Neural progenitor cell (in vitro differentiated cells): ENCODE results near the gene KRTAP5-4. TPM values are rescaled to one million over a fixed set of nuclear protein-coding genes. Genes with fewer than 3 reads are reported as not detected.

Experiments used
- DNase-seq: peaks from one replicate; pipeline ENCODE4 v3.0.0-alpha.2; 2016; ENCODE audit warnings: low spot score
- H2AFZ ChIP-seq: fragments of 200-600 bp; sonication (generic); replicated peaks from 2 replicates; pipeline ENCODE4 v1.6.1; 2016; ENCODE audit warnings: antibody characterized with exemption
- H3F3A ChIP-seq: fragments of 200-600 bp; sonication (generic); 2 replicates; pipeline ENCODE4 v1.6.1; 2016; ENCODE audit warnings: antibody characterized with exemption, low read depth
- H3K27ac ChIP-seq: fragments of 200-600 bp; sonication (generic); 2 replicates; pipeline ENCODE4 v1.5.1; 2016; ENCODE audit warnings: mild to moderate bottlenecking
- H3K27me3 ChIP-seq: fragments of 200-600 bp; sonication (generic); 2 replicates; pipeline ENCODE4 v1.6.1; 2016; ENCODE audit warnings: mild to moderate bottlenecking, moderate library complexity
- H3K36me3 ChIP-seq: fragments of 200-600 bp; sonication (generic); 2 replicates; pipeline ENCODE4 v1.5.1; 2016
- H3K4me1 ChIP-seq: fragments of 200-600 bp; sonication (generic); 2 replicates; pipeline ENCODE4 v1.6.1; 2016; ENCODE audit warnings: mixed run types
- H3K4me2 ChIP-seq: fragments of 200-600 bp; sonication (generic); 2 replicates; pipeline ENCODE4 v1.6.1; 2016
- H3K4me3 ChIP-seq: fragments of 200-600 bp; sonication (generic); 2 replicates; pipeline ENCODE4 v1.5.1; 2016
- H3K79me2 ChIP-seq: fragments of 200-600 bp; sonication (generic); 2 replicates; pipeline ENCODE4 v1.6.1; 2016; ENCODE audit warnings: low read depth
- H3K9ac ChIP-seq: fragments of 200-600 bp; sonication (generic); 2 replicates; pipeline ENCODE4 v1.6.1; 2016
- H3K9me3 ChIP-seq: fragments of 200-600 bp; sonication (generic); 2 replicates; pipeline ENCODE4 v1.5.1; 2016; ENCODE audit warnings: low read depth
- H4K20me1 ChIP-seq: fragments of 200-600 bp; sonication (generic); 2 replicates; pipeline ENCODE4 v1.6.1; 2016; ENCODE audit warnings: low read depth
- H3K27ac Mint-ChIP-seq: 3 replicates; pipeline ENCODE4 v1.8.0; 2021; ENCODE audit warnings: mixed read lengths
- H3K27me3 Mint-ChIP-seq: 2 replicates; pipeline ENCODE4 v1.8.0; 2022; ENCODE audit warnings: low read depth, mild to moderate bottlenecking, inconsistent platforms, moderate library complexity, mixed read lengths; ENCODE audit not compliant: insufficient read depth
- H3K36me3 Mint-ChIP-seq: 3 replicates; pipeline ENCODE4 v1.8.0; 2021; ENCODE audit warnings: mixed read lengths
- H3K4me1 Mint-ChIP-seq: 3 replicates; pipeline ENCODE4 v1.8.0; 2021; ENCODE audit warnings: mixed read lengths
- H3K4me3 Mint-ChIP-seq: 3 replicates; pipeline ENCODE4 v1.8.0; 2021; ENCODE audit warnings: mild to moderate bottlenecking, moderate library complexity, mixed read lengths
- H3K9me3 Mint-ChIP-seq: 3 replicates; pipeline ENCODE4 v1.8.0; 2020; ENCODE audit warnings: mixed read lengths
- EZH2 ChIP-seq: fragments of 200-600 bp; sonication (generic); IDR thresholded peaks from 2 replicates; pipeline ENCODE4 v1.6.1; 2017; ENCODE audit warnings: antibody characterized with exemption, mild to moderate bottlenecking, moderate library complexity
- EZH2phosphoT487 ChIP-seq: fragments of 200-600 bp; sonication (generic); IDR thresholded peaks from 2 replicates; pipeline ENCODE4 v1.6.1; 2017; ENCODE audit warnings: antibody characterized with exemption
- total RNA-seq: library from RNA; depleted of rRNA; stranded (reverse); fragments of >200 nt; gene quantifications from 2 replicates; pipeline ENCODE4 v1.2.3, GENCODE V29; 2015; ENCODE audit warnings: low replicate concordance
- TF ChIP-seq, protein P1 (sequence below): fragments of 200-600 bp; sonication (generic); IDR thresholded peaks from 2 replicates; pipeline ENCODE4 v1.5.1; 2017; ENCODE audit warnings: antibody characterized with exemption, mild to moderate bottlenecking

Gene KRTAP5-4
- total RNA-seq, 1 donor from 2014 or later, result not detected

DNA sequence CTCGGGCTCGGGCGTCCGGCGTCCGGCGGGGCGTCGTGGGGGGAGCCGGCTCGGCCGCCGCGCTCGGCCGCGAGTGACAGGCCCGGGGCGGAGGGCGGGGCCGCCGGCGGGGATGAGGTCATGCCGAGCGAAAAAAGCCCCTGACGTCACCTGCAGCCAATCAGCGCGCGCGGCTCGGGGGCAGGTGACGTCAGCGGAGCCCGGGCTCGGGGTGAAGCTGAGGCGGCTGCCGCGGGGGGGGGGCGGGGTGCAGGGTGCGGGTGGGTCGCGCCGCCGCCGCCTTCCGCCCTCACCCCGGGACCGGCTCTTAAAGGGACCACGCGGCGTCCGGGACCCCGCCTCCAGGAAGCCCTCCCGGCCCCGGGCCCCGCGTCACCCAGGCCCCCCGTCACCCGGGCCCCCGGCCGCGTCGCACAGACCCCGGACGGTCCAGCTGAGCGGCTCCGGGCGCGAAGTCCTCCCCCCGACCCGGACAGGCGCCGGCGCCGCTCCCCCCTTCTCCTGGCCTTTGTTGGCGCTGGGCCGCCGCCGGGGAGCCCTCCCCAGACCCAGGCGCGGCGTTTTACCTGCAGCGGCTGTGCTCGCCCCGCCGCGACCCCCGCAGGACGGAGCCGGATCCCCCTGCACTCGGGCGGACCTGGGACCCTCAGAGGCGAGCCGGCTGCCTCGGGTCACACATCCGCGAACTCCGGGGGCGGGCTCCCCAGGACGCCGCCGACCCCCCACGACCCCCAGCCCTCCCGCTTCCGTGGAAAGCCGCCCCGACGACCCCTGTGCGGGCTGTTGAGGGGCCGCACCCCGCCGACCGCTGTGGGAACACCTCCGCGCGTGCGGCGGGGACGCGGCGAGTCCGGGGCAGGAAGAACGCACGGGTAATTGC lies 49.5 kb downstream of the KRTAP5-4 start, which contains the start of gene DUSP8:
Gene DUSP8, minus strand, starts transcription at position 75 of the 880 bp plus-strand sequence. CDS start 6,445 bp downstream, outside the sequence.
- H3K36me3 Mint-ChIP-seq, result no peaks in the 10 kb centered on the region
- H3K27me3 Mint-ChIP-seq, result peaks cover 36% of the 10 kb centered on the region

DNA sequence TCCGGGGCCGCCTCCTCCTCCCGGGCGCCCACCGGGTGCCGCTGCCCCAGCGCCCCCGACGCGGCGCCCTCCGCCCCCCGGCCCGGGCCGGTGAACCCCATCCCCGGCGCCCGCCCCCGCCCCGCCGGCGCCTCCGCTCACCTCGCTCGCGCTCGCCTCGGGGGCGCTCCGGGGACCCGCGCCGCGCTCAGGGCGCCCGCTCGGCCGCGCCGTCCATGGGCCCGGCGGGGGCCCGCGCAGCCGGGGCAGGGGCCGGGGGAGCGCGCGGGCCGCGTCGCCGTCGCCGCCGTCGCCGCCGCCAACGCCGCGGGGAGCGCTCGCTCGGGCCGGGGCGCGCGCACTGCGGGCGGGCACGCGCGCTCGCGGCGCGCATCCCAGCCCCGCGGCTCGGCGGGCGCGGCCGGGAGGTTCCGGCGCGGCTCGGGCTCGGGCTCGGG lies 50.2 kb downstream of the KRTAP5-4 start:
- H3K4me3 ChIP-seq, result peak overlapping the region; percentile 45
- H3K79me2 ChIP-seq, result no peaks in the 10 kb centered on the region
- H3F3A ChIP-seq, result peaks cover 23% of the 10 kb centered on the region
- Mint-ChIP-seq H3K27ac (no peak overlapping the region), H3K36me3 (no peaks in the 10 kb centered on the region), H3K9me3 (no peaks in the 10 kb centered on the region), H3K4me1 (peaks cover 17% of the 10 kb centered on the region), H3K4me3 (no peak overlapping the region), H3K27me3 (peaks cover 34% of the 10 kb centered on the region)
- DNase-seq, result no peak
- no peak overlapping the region for H3K27ac ChIP-seq
- no peak overlapping the region for H2AFZ ChIP-seq
- no peak overlapping the region for H3K9ac ChIP-seq
- H3K27me3 ChIP-seq, result peaks cover 81% of the 10 kb centered on the region
- no peak for TF ChIP-seq EZH2phosphoT487
- no peak for TF ChIP-seq EZH2
- TF ChIP-seq, protein P1, sequence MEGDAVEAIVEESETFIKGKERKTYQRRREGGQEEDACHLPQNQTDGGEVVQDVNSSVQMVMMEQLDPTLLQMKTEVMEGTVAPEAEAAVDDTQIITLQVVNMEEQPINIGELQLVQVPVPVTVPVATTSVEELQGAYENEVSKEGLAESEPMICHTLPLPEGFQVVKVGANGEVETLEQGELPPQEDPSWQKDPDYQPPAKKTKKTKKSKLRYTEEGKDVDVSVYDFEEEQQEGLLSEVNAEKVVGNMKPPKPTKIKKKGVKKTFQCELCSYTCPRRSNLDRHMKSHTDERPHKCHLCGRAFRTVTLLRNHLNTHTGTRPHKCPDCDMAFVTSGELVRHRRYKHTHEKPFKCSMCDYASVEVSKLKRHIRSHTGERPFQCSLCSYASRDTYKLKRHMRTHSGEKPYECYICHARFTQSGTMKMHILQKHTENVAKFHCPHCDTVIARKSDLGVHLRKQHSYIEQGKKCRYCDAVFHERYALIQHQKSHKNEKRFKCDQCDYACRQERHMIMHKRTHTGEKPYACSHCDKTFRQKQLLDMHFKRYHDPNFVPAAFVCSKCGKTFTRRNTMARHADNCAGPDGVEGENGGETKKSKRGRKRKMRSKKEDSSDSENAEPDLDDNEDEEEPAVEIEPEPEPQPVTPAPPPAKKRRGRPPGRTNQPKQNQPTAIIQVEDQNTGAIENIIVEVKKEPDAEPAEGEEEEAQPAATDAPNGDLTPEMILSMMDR, result no peak
- H3K36me3 ChIP-seq, result no peaks in the 10 kb centered on the region
- H3K4me2 ChIP-seq, result peak overlapping the region; percentile 80
- H4K20me1 ChIP-seq, result peaks cover 38% of the 10 kb centered on the region
- peaks cover 25% of the 10 kb centered on the region for H3K4me1 ChIP-seq
- H3K9me3 ChIP-seq, result no peaks in the 10 kb centered on the region

More for the DNA sequence above, 49.5 kb downstream of the KRTAP5-4 start, which contains the start of gene DUSP8:
- peak within 1 kb of the TSS; percentile 74 for H3K4me3 Mint-ChIP-seq
- Histone ChIP-seq H3K79me2 (no peaks in the 10 kb centered on the region), H2AFZ (no peak within 1 kb of the TSS), H3K4me2 (peak within 1 kb of the TSS; percentile 86), H3K9ac (peak within 1 kb of the TSS; percentile 45), H3F3A (peaks cover 23% of the 10 kb centered on the region), H3K36me3 (no peaks in the 10 kb centered on the region), H3K4me1 (peaks cover 25% of the 10 kb centered on the region), H3K27me3 (peaks cover 86% of the 10 kb centered on the region), H4K20me1 (peaks cover 38% of the 10 kb centered on the region), H3K4me3 (peak within 1 kb of the TSS; percentile 62), H3K27ac (no peak within 1 kb of the TSS), H3K9me3 (no peaks in the 10 kb centered on the region)
- H3K4me1 Mint-ChIP-seq, result peaks cover 15% of the 10 kb centered on the region
- peak; percentile 94 for TF ChIP-seq EZH2phosphoT487
- TF ChIP-seq EZH2, result peak; percentile 97
- TF ChIP-seq, protein P1, result no peak
- H3K9me3 Mint-ChIP-seq, result no peaks in the 10 kb centered on the region
- DNase-seq, result peak; percentile 92
- no peak within 1 kb of the TSS for H3K27ac Mint-ChIP-seq

Other genes starting within 250 kb of the KRTAP5-4 start
- 8.2 and 13.8 TPM in 2 replicates for gene BRSK2, start 232.2 kb downstream of the KRTAP5-4 start, total RNA-seq
- gene MOB2, start 135.4 kb downstream of the KRTAP5-4 start, total RNA-seq, result 8.0 and 17.6 TPM in 2 replicates
- 0.09 and 0.28 TPM in 2 replicates for gene DUSP8, start 49.9 kb downstream of the KRTAP5-4 start, total RNA-seq
- gene KRTAP5-1, start 36.9 kb downstream of the KRTAP5-4 start, total RNA-seq, result not detected in 2 replicates
- gene KRTAP5-2, start 23.8 kb downstream of the KRTAP5-4 start, total RNA-seq, result not detected in 2 replicates
- gene KRTAP5-3, start 13.7 kb downstream of the KRTAP5-4 start, total RNA-seq, result not detected in 2 replicates
- not detected in 2 replicates for gene KRTAP5-5, start 7.6 kb upstream of the KRTAP5-4 start, total RNA-seq
- not detected in 2 replicates for gene KRTAP5-6, start 75.1 kb upstream of the KRTAP5-4 start, total RNA-seq
- 0.34 TPM in 1 of 2 replicates, not detected in the other for gene IFITM10, start 128.5 kb upstream of the KRTAP5-4 start, total RNA-seq
- 38.2 and 94.6 TPM in 2 replicates for gene CTSD, start 141.8 kb upstream of the KRTAP5-4 start, total RNA-seq
- gene SYT8, start 212.9 kb upstream of the KRTAP5-4 start, total RNA-seq, result not detected in 2 replicates
- gene TNNI2, start 216.8 kb upstream of the KRTAP5-4 start, total RNA-seq, result 1.2 and 2.6 TPM in 2 replicates
- gene LSP1, start 230.9 kb upstream of the KRTAP5-4 start, total RNA-seq, result not detected in 2 replicates